HCT116 (cell line): ENCODE data around the gene APBA3. TPM values are rescaled to one million over a fixed set of nuclear protein-coding genes. Genes with fewer than 3 reads are reported as not detected.

ENCODE experiments used
- ATAC-seq: fragments of 200-7000 bp; cut with Tn5 transposase; 2 replicates; pipeline ENCODE4 v1.9.1; 2020; ENCODE audit warnings: mild to moderate bottlenecking, moderate library complexity
- BruUV-seq: library from RNA; stranded (reverse); fragments of 400-500 nt; replicated peaks from 2 replicates; lab custom pipeline; 2021; lab: Mats Ljungman, UMichigan
- CTCF ChIA-PET: fragments of 300-600 bp; sonication (Branson Sonifier 250); formaldehyde crosslinking; loops from one replicate; lab custom pipeline; 2021; ENCODE audit warnings: antibody characterized with exemption; lab: Charles Lee
- POLR2A ChIA-PET: fragments of 300-600, 350-600 bp; sonication (Branson Sonifier 250); formaldehyde crosslinking; loops from one replicate; lab custom pipeline; 2021; ENCODE audit warnings: antibody characterized with exemption; lab: Charles Lee
- RAD21 ChIA-PET, 2 experiments: fragments of 300-600 bp; sonication (Branson Sonifier 250); formaldehyde crosslinking; loops; one replicate each; lab custom pipeline; 2023; ENCODE audit warnings: low total read pairs in 2 of 2; ENCODE audit not compliant: uncharacterized antibody in 2 of 2, unreplicated experiment in 2 of 2, low non-redundant PET in 1 of 2; lab: Charles Lee
- DNase-seq: peaks from one replicate; pipeline ENCODE4 v3.0.0-alpha.2; 2010; ENCODE audit warnings: low read depth, low spot score
- H2AFZ ChIP-seq: fragments of 200-600 bp; shearing (Covaris generic), sonication (generic); 2 replicates; pipeline ENCODE4 v1.6.1; 2017; ENCODE audit warnings: low read depth, mixed run types, mixed read lengths, antibody characterized with exemption, low read length; ENCODE audit not compliant: poor library complexity, severe bottlenecking
- H3K27ac ChIP-seq: 2 replicates; pipeline ENCODE4 v1.5.1; 2012; ENCODE audit warnings: low read depth, low read length
- H3K27me3 ChIP-seq: fragments of 200-600 bp; sonication (generic); 2 replicates; pipeline ENCODE4 v1.6.1; 2016; ENCODE audit warnings: mixed run types, low read length, mixed read lengths; ENCODE audit not compliant: insufficient read depth
- H3K36me3 ChIP-seq, 2 experiments: fragments of 200-500 bp in 1 of 2; fragments of 200-600 bp in 1 of 2; sonication (Bioruptor generic) in 1 of 2; sonication (generic) in 1 of 2; 2 replicates each; pipeline versions ENCODE4 v1.5.1 to v1.6.1; 2014 to 2016; ENCODE audit warnings: low read length in 2 of 2, inconsistent platforms in 1 of 2, mixed read lengths in 1 of 2, mixed run types in 1 of 2; ENCODE audit not compliant: insufficient read depth in 2 of 2, control insufficient read depth in 1 of 2
- H3K4me1 ChIP-seq, 2 experiments: fragments of 200-600 bp in 1 of 2; sonication (generic) in 1 of 2; 2 replicates each; pipeline versions ENCODE4 v1.5.1 to v1.6.1; 2012 to 2017; ENCODE audit warnings: low read length in 2 of 2, inconsistent platforms in 1 of 2, mild to moderate bottlenecking in 1 of 2, mixed read lengths in 1 of 2, mixed run types in 1 of 2, moderate library complexity in 1 of 2; ENCODE audit not compliant: insufficient read depth in 2 of 2, control insufficient read depth in 1 of 2
- H3K4me2 ChIP-seq: fragments of 200-600 bp; sonication (generic); 2 replicates; pipeline ENCODE4 v1.6.1; 2017; ENCODE audit warnings: mixed run types, low read length, mixed read lengths
- H3K4me3 ChIP-seq, 2 experiments: fragments of 200-600 bp in 1 of 2; sonication (generic) in 1 of 2; replicated peaks in 1 of 2; 2 replicates each; pipeline ENCODE4 v1.5.1; 2011 to 2016; ENCODE audit warnings: low read length in 2 of 2, control low read depth in 1 of 2, low read depth in 1 of 2, mild to moderate bottlenecking in 1 of 2, mixed read lengths in 1 of 2, mixed run types in 1 of 2
- H3K79me2 ChIP-seq: fragments of 200-600 bp; sonication (generic); 2 replicates; pipeline ENCODE4 v1.6.1; 2017; ENCODE audit warnings: mild to moderate bottlenecking, mixed run types, low read length, moderate library complexity, mixed read lengths; ENCODE audit not compliant: insufficient read depth
- H3K9ac ChIP-seq: fragments of 200-600 bp; sonication (generic); 2 replicates; pipeline ENCODE4 v1.6.1; 2016; ENCODE audit warnings: low read length, mixed read lengths
- H3K9me2 ChIP-seq: fragments of 200-600 bp; sonication (generic), shearing (Covaris generic); 2 replicates; pipeline ENCODE4 v1.6.1; 2017; ENCODE audit warnings: mixed run types, mild to moderate bottlenecking, moderate library complexity; ENCODE audit not compliant: insufficient read depth
- H3K9me3 ChIP-seq, 2 experiments: fragments of 200-500 bp in 1 of 2; fragments of 200-600 bp in 1 of 2; sonication (Bioruptor generic) in 1 of 2; sonication (generic) in 1 of 2; 2 replicates each; pipeline ENCODE4 v1.6.1; 2014 to 2017; ENCODE audit warnings: low read length in 2 of 2, mixed read lengths in 2 of 2, inconsistent platforms in 1 of 2, low read depth in 1 of 2, mild to moderate bottlenecking in 1 of 2, mixed run types in 1 of 2, moderate library complexity in 1 of 2; ENCODE audit not compliant: control insufficient read depth in 1 of 2, insufficient read depth in 1 of 2
- H4K20me1 ChIP-seq: fragments of 200-600 bp; sonication (generic), shearing (Covaris generic); 2 replicates; pipeline ENCODE4 v1.6.1; 2017; ENCODE audit warnings: mixed run types, mild to moderate bottlenecking, moderate library complexity; ENCODE audit not compliant: insufficient read depth
- EZH2phosphoT487 ChIP-seq: fragments of 200-600 bp; IDR thresholded peaks from 2 replicates; pipeline ENCODE4 v1.6.1; 2018; ENCODE audit warnings: antibody characterized with exemption, borderline replicate concordance
- FOSL1 ChIP-seq: IDR thresholded peaks from 2 replicates; pipeline ENCODE4 v1.6.1; 2012; ENCODE audit warnings: low read depth
- MAX ChIP-seq: IDR thresholded peaks from 2 replicates; pipeline ENCODE4 v1.6.1; 2012
- POLR2AphosphoS5 ChIP-seq: IDR thresholded peaks from 2 replicates; pipeline ENCODE4 v1.6.1; 2011; ENCODE audit warnings: mild to moderate bottlenecking, low read depth, low read length, moderate library complexity
- RAD21 ChIP-seq: IDR thresholded peaks from 2 replicates; pipeline ENCODE4 v1.6.1; 2012; ENCODE audit warnings: low read depth, mild to moderate bottlenecking
- TCF7L2 ChIP-seq: IDR thresholded peaks from 2 replicates; pipeline ENCODE4 v1.7.0; 2011; ENCODE audit warnings: borderline replicate concordance, inconsistent platforms; ENCODE audit not compliant: insufficient read depth, insufficient read length; ENCODE audit errors: extremely low read depth
- YY1 ChIP-seq: IDR thresholded peaks from 2 replicates; pipeline ENCODE4 v1.6.1; 2011; ENCODE audit warnings: low read length, low read depth, moderate library complexity, mild to moderate bottlenecking; ENCODE audit not compliant: insufficient replicate concordance; ENCODE audit errors: extremely low read depth
- intact Hi-C: fragments of 100-400 bp; cut with micrococcal nuclease; formaldehyde crosslinking; loops from 2 replicates; pipeline ENCODE4 v1.10.0; 2022
- total RNA-seq: library from RNA; stranded (reverse); gene quantifications from one replicate; pipeline ENCODE4 v1.2.1, GENCODE V29; 2021; ENCODE audit not compliant: unreplicated experiment

APBA3 gene
- total RNA-seq, 1 experiment from 2014 or later, result 29.5 TPM

- no peaks in the 10 kb centered on the region for H3K79me2 ChIP-seq
- no peak for ATAC-seq
- DNase-seq, result no peak
- no peaks in the 10 kb centered on the region for H4K20me1 ChIP-seq
- H2AFZ ChIP-seq, result no peak overlapping the region
- CTCF ChIA-PET, result no interaction called here
- H3K4me2 ChIP-seq, result no peak overlapping the region
- H3K4me1 ChIP-seq, result no peaks in the 10 kb centered on the region
- no peak overlapping the region for H3K27ac ChIP-seq
- H3K9ac ChIP-seq, result no peak overlapping the region
- intact Hi-C loops, result no loop called here
- POLR2A ChIA-PET, result no interaction called here
- H3K9me2 ChIP-seq, result no peaks in the 10 kb centered on the region
- H3K36me3 ChIP-seq, result no peaks in the 10 kb centered on the region
- no peak for TF ChIP-seq EZH2phosphoT487
- no peak for TF ChIP-seq FOSL1
- no peak for TF ChIP-seq POLR2AphosphoS5
- TF ChIP-seq RAD21, result no peak
- TF ChIP-seq MAX, result no peak
- TF ChIP-seq YY1, result no peak
- no peak for TF ChIP-seq TCF7L2
- RAD21 ChIA-PET, result no interaction called here
- no TSS peak for BruUV-seq
- H3K9me3 ChIP-seq, result no peaks in the 10 kb centered on the region
- H3K27me3 ChIP-seq, result no peaks in the 10 kb centered on the region
- no peak overlapping the region for H3K4me3 ChIP-seq
These were observed 27.7 kb upstream of the APBA3 start for GRCh38 chr19:3788996-3789778.
